ENCODE data around the gene PPP2R1B.
A peak's percentile ranks its signal among the peaks of the same experiment; 100 is the strongest.

Gene PPP2R1B

DNA sequence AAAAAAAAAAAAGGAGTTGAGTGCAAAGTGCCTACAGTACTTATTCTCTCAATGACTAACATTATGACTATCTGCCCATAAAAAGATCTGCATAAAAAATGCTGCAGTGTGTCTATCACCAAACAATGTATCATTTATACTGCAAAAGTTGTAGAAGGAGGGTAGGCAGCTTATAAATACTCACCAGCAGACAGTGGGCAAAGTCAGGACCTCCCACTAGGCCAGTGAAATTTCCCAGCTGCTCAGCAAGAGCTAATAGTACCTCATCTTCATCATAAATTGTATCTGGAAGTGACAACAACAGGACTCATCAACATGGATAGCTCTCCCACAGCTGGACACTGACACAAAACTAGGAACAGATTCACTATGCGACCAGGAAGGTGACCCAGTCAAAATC, 1.6 kb downstream of the PPP2R1B start:
- no peak for TF ChIP-seq CTCF (IDR thresholded peaks at IDR 0.05; ENCODE audit: low read depth, low read length, missing control alignments)
- DNase-seq (ENCODE audit: extremely low read depth, low read depth), result no peak
- H3K4me3 ChIP-seq (replicated peaks; ENCODE audit: low read depth, low read length), result peak overlapping the region; percentile 88

DNA sequence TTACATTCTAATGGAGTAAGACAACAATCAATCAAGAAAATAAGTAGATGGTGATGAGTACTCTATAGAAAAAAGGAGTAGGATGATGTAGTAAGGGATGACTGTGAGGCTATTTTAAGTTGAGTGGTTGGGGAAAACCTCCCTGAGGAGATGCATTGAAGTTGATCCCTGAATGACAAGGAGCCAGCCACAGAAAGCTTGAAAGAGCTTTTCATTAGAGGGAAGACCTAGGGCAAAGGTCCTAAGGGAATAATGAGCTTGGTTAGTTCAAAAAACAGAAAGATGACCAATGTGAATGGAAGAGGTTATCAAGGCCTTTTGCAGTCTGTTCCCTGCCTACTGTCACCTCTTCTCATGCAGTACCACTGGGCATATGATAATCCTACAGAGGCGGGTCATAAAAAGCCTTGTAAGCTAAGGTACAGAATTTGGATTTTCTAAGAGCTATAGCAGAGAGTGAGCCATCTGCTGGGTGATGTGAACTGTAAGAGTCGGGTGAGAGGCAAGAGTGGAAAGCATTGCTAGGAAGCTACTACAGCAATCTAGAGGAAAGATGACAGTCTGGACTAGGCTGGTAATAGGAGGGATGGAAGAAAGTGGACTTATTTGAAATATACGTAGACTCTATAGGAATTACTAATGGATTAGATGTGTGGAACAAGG, 3.1 kb downstream of the PPP2R1B start:
- no peak for DNase-seq (ENCODE audit: extremely low read depth, low read depth)
- H3K4me3 ChIP-seq (replicated peaks; ENCODE audit: low read depth, low read length), result no peak overlapping the region
- TF ChIP-seq CTCF (IDR thresholded peaks at IDR 0.05; ENCODE audit: low read depth, low read length, missing control alignments), result no peak

GRCh38 chr11:111762526-111762925, 3.7 kb downstream of the PPP2R1B start:
- no peak for DNase-seq (ENCODE audit: extremely low read depth, low read depth)
- no peak overlapping the region for H3K4me3 ChIP-seq (replicated peaks; ENCODE audit: low read depth, low read length)
- no peak for TF ChIP-seq CTCF (IDR thresholded peaks at IDR 0.05; ENCODE audit: low read depth, low read length, missing control alignments)

DNA sequence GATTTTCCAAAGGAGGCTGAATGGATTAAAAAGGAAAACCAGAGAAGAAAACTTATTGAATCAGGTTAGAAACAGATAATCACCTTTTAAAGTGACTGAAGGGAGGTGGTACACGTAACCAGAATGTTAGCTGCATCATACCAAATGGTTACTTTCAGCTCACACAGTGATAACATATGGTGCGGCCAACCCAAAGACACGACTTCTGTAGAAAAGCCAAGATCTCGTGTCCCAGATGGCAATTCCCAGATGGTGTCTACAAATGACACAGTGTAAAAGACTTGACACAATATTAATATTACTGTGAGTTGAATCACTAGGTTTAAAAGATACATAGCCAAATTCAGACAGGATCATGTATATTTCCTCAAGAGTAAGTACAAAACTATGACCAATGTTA, 5.2 kb downstream of the PPP2R1B start:
- DNase-seq (ENCODE audit: extremely low read depth, low read depth), result no peak
- H3K4me3 ChIP-seq (replicated peaks; ENCODE audit: low read depth, low read length), result no peak overlapping the region
- no peak for TF ChIP-seq CTCF (IDR thresholded peaks at IDR 0.05; ENCODE audit: low read depth, low read length, missing control alignments)

- H3K4me3 ChIP-seq (replicated peaks; ENCODE audit: low read depth, low read length), result no peak overlapping the region
- DNase-seq (ENCODE audit: extremely low read depth, low read depth), result no peak
- TF ChIP-seq CTCF (IDR thresholded peaks at IDR 0.05; ENCODE audit: low read depth, low read length, missing control alignments), result no peak
These were observed 6.3 kb downstream of the PPP2R1B start for GRCh38 chr11:111759778-111760407.

DNA sequence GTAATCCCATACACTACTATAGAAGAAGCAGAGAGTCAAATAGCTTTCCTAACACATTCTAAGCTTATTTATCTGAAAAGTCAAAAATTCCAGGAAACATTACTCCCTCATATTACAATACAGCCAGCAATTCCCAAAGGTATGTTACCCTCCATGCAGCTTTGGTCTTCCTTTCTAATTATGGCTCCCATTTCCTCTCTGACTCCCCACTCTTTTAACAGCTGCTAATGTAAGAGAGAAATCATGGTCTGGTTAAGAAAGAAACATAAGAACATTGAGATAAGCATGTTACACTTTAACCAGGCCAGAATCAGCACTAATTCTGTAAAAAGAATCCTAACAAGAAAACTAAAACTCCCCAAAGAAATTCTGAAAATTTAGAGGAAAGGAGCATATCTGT, 6.8 kb downstream of the PPP2R1B start:
- TF ChIP-seq CTCF (IDR thresholded peaks at IDR 0.05; ENCODE audit: low read depth, low read length, missing control alignments), result no peak

More for the DNA sequence above, 6.8 kb downstream of the PPP2R1B start:
- H3K4me3 ChIP-seq (replicated peaks; ENCODE audit: low read depth, low read length), result no peak overlapping the region
- DNase-seq (ENCODE audit: extremely low read depth, low read depth), result no peak

Measured in HFF-Myc (cell line).